Neural progenitor cell (in vitro differentiated cells): ENCODE results near the gene MBIP. TPM values are rescaled to one million over a fixed set of nuclear protein-coding genes. Genes with fewer than 3 reads are reported as not detected.

Experiments used
- DNase-seq: peaks from one replicate; pipeline ENCODE4 v3.0.0-alpha.2; 2016; ENCODE audit warnings: low spot score
- H2AFZ ChIP-seq: fragments of 200-600 bp; sonication (generic); replicated peaks from 2 replicates; pipeline ENCODE4 v1.6.1; 2016; ENCODE audit warnings: antibody characterized with exemption
- H3F3A ChIP-seq: fragments of 200-600 bp; sonication (generic); 2 replicates; pipeline ENCODE4 v1.6.1; 2016; ENCODE audit warnings: antibody characterized with exemption, low read depth
- H3K27ac ChIP-seq: fragments of 200-600 bp; sonication (generic); 2 replicates; pipeline ENCODE4 v1.5.1; 2016; ENCODE audit warnings: mild to moderate bottlenecking
- H3K27me3 ChIP-seq: fragments of 200-600 bp; sonication (generic); 2 replicates; pipeline ENCODE4 v1.6.1; 2016; ENCODE audit warnings: mild to moderate bottlenecking, moderate library complexity
- H3K36me3 ChIP-seq: fragments of 200-600 bp; sonication (generic); 2 replicates; pipeline ENCODE4 v1.5.1; 2016
- H3K4me1 ChIP-seq: fragments of 200-600 bp; sonication (generic); 2 replicates; pipeline ENCODE4 v1.6.1; 2016; ENCODE audit warnings: mixed run types
- H3K4me2 ChIP-seq: fragments of 200-600 bp; sonication (generic); 2 replicates; pipeline ENCODE4 v1.6.1; 2016
- H3K4me3 ChIP-seq: fragments of 200-600 bp; sonication (generic); 2 replicates; pipeline ENCODE4 v1.5.1; 2016
- H3K79me2 ChIP-seq: fragments of 200-600 bp; sonication (generic); 2 replicates; pipeline ENCODE4 v1.6.1; 2016; ENCODE audit warnings: low read depth
- H3K9ac ChIP-seq: fragments of 200-600 bp; sonication (generic); 2 replicates; pipeline ENCODE4 v1.6.1; 2016
- H3K9me3 ChIP-seq: fragments of 200-600 bp; sonication (generic); 2 replicates; pipeline ENCODE4 v1.5.1; 2016; ENCODE audit warnings: low read depth
- H4K20me1 ChIP-seq: fragments of 200-600 bp; sonication (generic); 2 replicates; pipeline ENCODE4 v1.6.1; 2016; ENCODE audit warnings: low read depth
- H3K27ac Mint-ChIP-seq: 3 replicates; pipeline ENCODE4 v1.8.0; 2021; ENCODE audit warnings: mixed read lengths
- H3K27me3 Mint-ChIP-seq: 2 replicates; pipeline ENCODE4 v1.8.0; 2022; ENCODE audit warnings: low read depth, mild to moderate bottlenecking, inconsistent platforms, moderate library complexity, mixed read lengths; ENCODE audit not compliant: insufficient read depth
- H3K36me3 Mint-ChIP-seq: 3 replicates; pipeline ENCODE4 v1.8.0; 2021; ENCODE audit warnings: mixed read lengths
- H3K4me1 Mint-ChIP-seq: 3 replicates; pipeline ENCODE4 v1.8.0; 2021; ENCODE audit warnings: mixed read lengths
- H3K4me3 Mint-ChIP-seq: 3 replicates; pipeline ENCODE4 v1.8.0; 2021; ENCODE audit warnings: mild to moderate bottlenecking, moderate library complexity, mixed read lengths
- H3K9me3 Mint-ChIP-seq: 3 replicates; pipeline ENCODE4 v1.8.0; 2020; ENCODE audit warnings: mixed read lengths
- CTCF ChIP-seq: fragments of 200-600 bp; sonication (generic); IDR thresholded peaks from 2 replicates; pipeline ENCODE4 v1.5.1; 2017; ENCODE audit warnings: antibody characterized with exemption, mild to moderate bottlenecking
- EZH2 ChIP-seq: fragments of 200-600 bp; sonication (generic); IDR thresholded peaks from 2 replicates; pipeline ENCODE4 v1.6.1; 2017; ENCODE audit warnings: antibody characterized with exemption, mild to moderate bottlenecking, moderate library complexity
- EZH2phosphoT487 ChIP-seq: fragments of 200-600 bp; sonication (generic); IDR thresholded peaks from 2 replicates; pipeline ENCODE4 v1.6.1; 2017; ENCODE audit warnings: antibody characterized with exemption
- total RNA-seq: library from RNA; depleted of rRNA; stranded (reverse); fragments of >200 nt; gene quantifications from 2 replicates; pipeline ENCODE4 v1.2.3, GENCODE V29; 2015; ENCODE audit warnings: low replicate concordance

MBIP gene
- total RNA-seq, 1 donor from 2014 or later, result 49.7 TPM

- peaks cover 4% of the 10 kb centered on the region for H3K9me3 Mint-ChIP-seq
- no peaks in the 10 kb centered on the region for H3K9me3 ChIP-seq
- H3K27me3 Mint-ChIP-seq, result peaks cover 4% of the 10 kb centered on the region
These were observed 5.4 kb upstream of the MBIP start for GRCh38 chr14:36325853-36326252.

DNA sequence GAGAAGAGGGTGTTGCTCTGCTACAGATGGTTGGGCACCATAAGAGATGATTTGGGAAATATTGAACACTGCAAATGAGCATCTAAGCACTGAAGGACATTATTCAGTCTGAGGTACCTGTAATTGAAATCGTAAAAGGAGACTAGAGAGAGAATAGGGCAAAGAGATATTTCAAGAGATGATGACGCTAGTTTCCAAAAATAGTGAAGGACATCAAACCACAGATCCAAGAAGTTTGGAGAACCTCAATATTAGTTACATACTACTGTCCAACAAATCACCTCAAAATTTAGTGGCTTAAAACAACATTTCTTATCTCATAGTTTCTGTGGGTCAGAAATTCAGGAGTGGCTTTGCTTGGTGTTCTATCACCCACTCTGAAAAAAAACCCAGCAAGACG is 4.5 kb upstream of the MBIP start:
- H3K27me3 Mint-ChIP-seq, result peaks cover 4% of the 10 kb centered on the region
- Histone ChIP-seq H3K9ac (no peak overlapping the region), H3F3A (no peaks in the 10 kb centered on the region), H3K27ac (no peak overlapping the region), H3K4me3 (no peak overlapping the region), H3K4me2 (no peak overlapping the region), H4K20me1 (no peaks in the 10 kb centered on the region), H2AFZ (no peak overlapping the region), H3K36me3 (no peaks in the 10 kb centered on the region), H3K4me1 (peaks cover 7% of the 10 kb centered on the region), H3K79me2 (peaks cover 5% of the 10 kb centered on the region), H3K9me3 (no peaks in the 10 kb centered on the region), H3K27me3 (peaks cover 28% of the 10 kb centered on the region)
- H3K4me3 Mint-ChIP-seq, result no peak overlapping the region
- TF ChIP-seq EZH2phosphoT487, result no peak
- peaks cover 4% of the 10 kb centered on the region for H3K9me3 Mint-ChIP-seq
- no peak overlapping the region for H3K27ac Mint-ChIP-seq
- no peaks in the 10 kb centered on the region for H3K36me3 Mint-ChIP-seq
- H3K4me1 Mint-ChIP-seq, result peaks cover 5% of the 10 kb centered on the region
- DNase-seq, result no peak

More at GRCh38 chr14:36325853-36326252, 5.4 kb upstream of the MBIP start:
- peaks cover 2% of the 10 kb centered on the region for H3K4me1 Mint-ChIP-seq
- Histone ChIP-seq H3K4me1 (peaks cover 7% of the 10 kb centered on the region), H3F3A (no peaks in the 10 kb centered on the region), H3K27ac (no peak overlapping the region), H3K9ac (no peak overlapping the region), H3K27me3 (peaks cover 28% of the 10 kb centered on the region), H4K20me1 (no peaks in the 10 kb centered on the region), H3K4me2 (no peak overlapping the region), H3K36me3 (no peaks in the 10 kb centered on the region), H2AFZ (no peak overlapping the region), H3K4me3 (no peak overlapping the region), H3K79me2 (no peaks in the 10 kb centered on the region)
- DNase-seq, result no peak
- no peak for TF ChIP-seq EZH2
- no peak for TF ChIP-seq CTCF
- TF ChIP-seq EZH2phosphoT487, result no peak
- H3K36me3 Mint-ChIP-seq, result no peaks in the 10 kb centered on the region
- H3K4me3 Mint-ChIP-seq, result no peak overlapping the region
- no peak overlapping the region for H3K27ac Mint-ChIP-seq

- H3K36me3 ChIP-seq, result peaks cover 3% of the 10 kb centered on the region
- H3F3A ChIP-seq, result no peaks in the 10 kb centered on the region
- peaks cover 44% of the 10 kb centered on the region for H3K79me2 ChIP-seq
- Mint-ChIP-seq H3K27ac (peak overlapping the region; percentile 77), H3K4me1 (peaks cover 24% of the 10 kb centered on the region), H3K4me3 (peak overlapping the region; percentile 95), H3K9me3 (no peaks in the 10 kb centered on the region), H3K36me3 (no peaks in the 10 kb centered on the region), H3K27me3 (no peaks in the 10 kb centered on the region)
- H3K27ac ChIP-seq, result no peak overlapping the region
- H2AFZ ChIP-seq, result peak overlapping the region; percentile 50
- H3K9ac ChIP-seq, result no peak overlapping the region
- peaks cover 23% of the 10 kb centered on the region for H4K20me1 ChIP-seq
- DNase-seq, result no peak
- peaks cover 28% of the 10 kb centered on the region for H3K27me3 ChIP-seq
- no peaks in the 10 kb centered on the region for H3K9me3 ChIP-seq
- TF ChIP-seq EZH2, result no peak
- TF ChIP-seq CTCF, result no peak
- TF ChIP-seq EZH2phosphoT487, result no peak
- peak overlapping the region; percentile 65 for H3K4me2 ChIP-seq
- peak overlapping the region; percentile 83 for H3K4me3 ChIP-seq
- peaks cover 37% of the 10 kb centered on the region for H3K4me1 ChIP-seq
These were observed 502 bp upstream of the MBIP start for GRCh38 chr14:36320897-36321381.

DNA sequence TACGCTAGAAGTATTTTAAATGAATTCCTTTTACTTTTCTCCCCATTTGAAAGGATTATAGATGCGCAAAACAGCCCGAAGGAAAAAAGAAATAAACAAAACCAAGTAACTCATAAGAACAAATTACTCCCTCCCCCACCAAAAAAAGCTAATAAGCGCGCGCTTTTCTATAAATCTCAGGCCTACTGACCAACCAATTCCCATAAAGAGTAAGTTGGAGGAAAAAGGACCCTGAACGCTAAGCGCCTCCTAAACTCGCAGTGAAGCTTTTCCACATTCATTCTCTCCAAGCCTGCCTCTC is 588 bp downstream of the MBIP start:
- Mint-ChIP-seq H3K4me3 (peak overlapping the region; percentile 95), H3K4me1 (peaks cover 28% of the 10 kb centered on the region), H3K27ac (peak overlapping the region; percentile 89), H3K27me3 (no peaks in the 10 kb centered on the region), H3K36me3 (no peaks in the 10 kb centered on the region), H3K9me3 (no peaks in the 10 kb centered on the region)
- H4K20me1 ChIP-seq, result peaks cover 33% of the 10 kb centered on the region
- peak overlapping the region; percentile 83 for H3K4me3 ChIP-seq
- H3K27ac ChIP-seq, result peak overlapping the region; percentile 78
- no peak for TF ChIP-seq CTCF
- no peak for TF ChIP-seq EZH2
- no peak for TF ChIP-seq EZH2phosphoT487
- peaks cover 55% of the 10 kb centered on the region for H3K79me2 ChIP-seq
- H3K27me3 ChIP-seq, result peaks cover 28% of the 10 kb centered on the region
- peaks cover 3% of the 10 kb centered on the region for H3K36me3 ChIP-seq
- H3K4me1 ChIP-seq, result peaks cover 48% of the 10 kb centered on the region
- H3K4me2 ChIP-seq, result peak overlapping the region; percentile 82
- H3K9me3 ChIP-seq, result no peaks in the 10 kb centered on the region
- no peak for DNase-seq
- peak overlapping the region; percentile 89 for H3K9ac ChIP-seq
- peaks cover 8% of the 10 kb centered on the region for H3F3A ChIP-seq
- peak overlapping the region; percentile 74 for H2AFZ ChIP-seq
